ENCODE measurements around the gene DHODH.
"Not testable (repeated sequence)": the region's sequence is repeated elsewhere in the genome, so short reads cannot be mapped to it uniquely, and the experiment has no call there.

Gene DHODH

GRCh38 chr16:72008424-72009216 lies at the start of gene DHODH:
DHODH (plus strand) TSS chr16:72008744; CDS start chr16:72008765, 21 bp downstream.
- Mint-ChIP-seq H3K36me3 (ENCODE audit: low read depth) (peaks cover 12% of the 10 kb centered on the region), H3K4me1 (ENCODE audit: low read depth) (peaks cover 40% of the 10 kb centered on the region), H3K4me3 (peak within 1 kb of the TSS; percentile 92), H3K9me3 (no peaks in the 10 kb centered on the region), H3K27me3 (no peaks in the 10 kb centered on the region), H3K27ac (peak within 1 kb of the TSS; percentile 92)

GRCh38 chr16:71961066-71962039 lies 47.2 kb upstream of the DHODH start:
- Mint-ChIP-seq H3K27me3 (no peaks in the 10 kb centered on the region), H3K9me3 (no peaks in the 10 kb centered on the region), H3K36me3 (ENCODE audit: low read depth) (no peaks in the 10 kb centered on the region), H3K4me3 (no peak overlapping the region), H3K4me1 (ENCODE audit: low read depth) (peaks cover 5% of the 10 kb centered on the region), H3K27ac (no peak overlapping the region)

GRCh38 chr16:71963125-71963875 lies 45.2 kb upstream of the DHODH start:
- no peaks in the 10 kb centered on the region for H3K9me3 Mint-ChIP-seq
- H3K27ac Mint-ChIP-seq = no peak overlapping the region
- no peak overlapping the region for H3K4me3 Mint-ChIP-seq

GRCh38 chr16:71965223-71965622 lies 43.3 kb upstream of the DHODH start:
- H3K36me3 Mint-ChIP-seq (ENCODE audit: low read depth) = no peaks in the 10 kb centered on the region
- no peaks in the 10 kb centered on the region for H3K4me1 Mint-ChIP-seq (ENCODE audit: low read depth)
- peaks cover 2% of the 10 kb centered on the region for H3K27me3 Mint-ChIP-seq
- no peak overlapping the region for H3K4me3 Mint-ChIP-seq
- no peaks in the 10 kb centered on the region for H3K9me3 Mint-ChIP-seq
- no peak overlapping the region for H3K27ac Mint-ChIP-seq

More at GRCh38 chr16:71963125-71963875, 45.2 kb upstream of the DHODH start:
- Mint-ChIP-seq H3K27me3 (no peaks in the 10 kb centered on the region), H3K4me1 (ENCODE audit: low read depth) (no peaks in the 10 kb centered on the region), H3K36me3 (ENCODE audit: low read depth) (no peaks in the 10 kb centered on the region)

DNA sequence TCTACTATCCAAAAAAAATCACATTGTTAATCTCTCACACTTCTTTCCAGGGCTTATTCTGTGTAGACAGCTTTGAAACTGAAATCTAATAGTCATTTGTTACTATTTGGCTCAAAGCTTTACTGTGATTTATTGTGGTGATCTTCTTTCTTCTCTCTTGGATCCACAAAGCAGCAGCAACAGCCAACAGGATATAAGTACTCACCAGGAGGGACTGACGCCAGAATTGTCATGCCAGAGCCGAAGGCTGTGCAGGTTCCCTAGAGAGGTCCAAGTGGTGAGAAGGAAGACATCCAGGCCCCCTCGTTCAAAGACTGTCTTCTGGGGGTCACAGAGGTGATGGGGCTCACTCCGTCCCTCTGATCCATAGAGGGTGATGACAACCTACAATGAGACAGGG lies 41.6 kb upstream of the DHODH start:
- Mint-ChIP-seq H3K4me3 (no peak overlapping the region), H3K27ac (no peak overlapping the region), H3K9me3 (no peaks in the 10 kb centered on the region), H3K27me3 (peaks cover 3% of the 10 kb centered on the region), H3K4me1 (ENCODE audit: low read depth) (no peaks in the 10 kb centered on the region), H3K36me3 (ENCODE audit: low read depth) (no peaks in the 10 kb centered on the region)

DNA sequence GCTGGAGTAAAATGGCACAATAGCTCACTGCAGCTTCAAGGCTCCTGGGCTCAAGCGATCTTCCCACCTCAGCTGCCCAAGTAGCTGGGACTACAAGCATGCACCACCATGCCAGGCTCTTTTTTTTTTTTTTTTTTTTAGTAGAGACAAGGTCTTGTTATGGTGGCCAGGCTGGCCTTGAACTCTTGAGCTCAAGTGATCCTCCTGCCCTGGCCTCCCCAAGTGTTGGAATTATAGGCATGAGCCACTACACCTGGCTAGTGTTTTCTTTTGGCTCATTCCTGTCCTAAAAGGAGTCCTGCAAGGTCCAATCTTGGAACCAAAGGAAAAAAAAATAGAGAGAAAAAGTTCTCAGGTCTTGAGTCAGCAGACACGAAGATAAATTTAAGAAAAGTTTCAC lies 39.2 kb upstream of the DHODH start:
- H3K4me1 Mint-ChIP-seq (ENCODE audit: low read depth) = no peaks in the 10 kb centered on the region
- H3K27ac Mint-ChIP-seq = no peak overlapping the region

DNA sequence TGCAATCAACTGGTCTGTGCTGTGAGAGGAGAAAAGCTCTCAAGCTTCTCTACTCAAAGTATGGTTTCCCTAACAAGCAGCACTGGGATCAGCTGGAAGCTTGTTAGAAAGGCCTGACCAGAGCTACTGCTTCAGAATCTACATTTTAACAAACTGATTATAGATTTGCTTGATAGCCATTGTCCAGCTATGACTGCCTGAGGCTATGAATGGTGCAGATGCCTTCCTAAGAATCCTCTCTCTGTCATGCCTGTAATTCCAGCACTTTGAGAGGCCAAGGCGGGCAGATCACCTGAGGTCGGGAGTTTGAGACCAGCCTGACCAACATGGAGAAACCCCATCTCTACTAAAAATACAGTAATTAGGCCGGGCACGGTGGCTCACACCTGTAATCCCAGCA lies 37.0 kb upstream of the DHODH start:
- Mint-ChIP-seq H3K36me3 (ENCODE audit: low read depth) (no peaks in the 10 kb centered on the region), H3K27me3 (peaks cover 3% of the 10 kb centered on the region), H3K9me3 (no peaks in the 10 kb centered on the region), H3K4me1 (ENCODE audit: low read depth) (no peaks in the 10 kb centered on the region), H3K27ac (no peak overlapping the region), H3K4me3 (no peak overlapping the region)

More for the DNA sequence above, 39.2 kb upstream of the DHODH start:
- Mint-ChIP-seq H3K36me3 (ENCODE audit: low read depth) (no peaks in the 10 kb centered on the region), H3K9me3 (no peaks in the 10 kb centered on the region), H3K4me3 (no peak overlapping the region), H3K27me3 (peaks cover 3% of the 10 kb centered on the region)

DNA sequence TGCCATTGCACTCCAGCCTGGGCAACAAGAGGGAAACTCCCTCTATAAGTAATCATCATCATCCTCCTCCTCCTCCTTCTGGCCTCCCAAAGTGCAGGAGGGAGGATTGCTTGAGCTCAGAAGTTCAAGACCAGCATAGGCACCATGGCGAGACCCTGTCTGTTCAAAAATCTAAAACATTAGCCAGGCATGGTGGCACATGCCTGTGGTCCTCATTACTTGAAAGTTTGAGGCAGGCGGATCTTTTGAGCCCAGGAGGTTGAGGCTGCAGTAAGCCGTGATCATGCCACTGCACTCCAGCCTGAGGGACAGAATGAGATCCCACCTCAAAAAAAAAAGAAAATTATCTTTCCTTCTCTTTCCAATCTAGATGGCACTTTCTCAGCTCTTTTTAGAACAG lies 36.2 kb upstream of the DHODH start:
- no peaks in the 10 kb centered on the region for H3K9me3 Mint-ChIP-seq
- no peaks in the 10 kb centered on the region for H3K36me3 Mint-ChIP-seq (ENCODE audit: low read depth)
- H3K27me3 Mint-ChIP-seq = peaks cover 3% of the 10 kb centered on the region
- H3K27ac Mint-ChIP-seq = no peak overlapping the region
- no peak overlapping the region for H3K4me3 Mint-ChIP-seq
- H3K4me1 Mint-ChIP-seq (ENCODE audit: low read depth) = no peaks in the 10 kb centered on the region

DNA sequence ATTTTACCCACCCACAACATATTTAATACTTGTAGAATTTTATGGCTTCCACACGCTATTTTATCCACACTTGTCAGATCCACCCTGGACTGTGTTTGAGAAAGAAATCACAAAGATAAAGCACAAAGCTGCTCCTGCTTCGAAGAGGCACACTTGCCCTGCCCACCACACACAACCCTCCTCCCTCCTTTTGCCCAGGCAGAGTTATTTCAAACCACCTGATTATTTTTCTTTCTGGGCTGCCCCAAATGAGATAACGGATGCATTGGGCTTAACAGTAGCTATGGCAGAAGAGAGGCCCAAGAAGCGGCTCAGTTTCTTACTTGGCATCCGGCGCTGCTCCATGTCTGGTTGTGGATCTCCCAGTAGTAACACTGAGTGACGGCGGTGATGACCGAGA lies 35.5 kb upstream of the DHODH start:
- Mint-ChIP-seq H3K27ac (no peak overlapping the region), H3K27me3 (peaks cover 3% of the 10 kb centered on the region), H3K4me3 (no peak overlapping the region), H3K9me3 (no peaks in the 10 kb centered on the region), H3K36me3 (ENCODE audit: low read depth) (no peaks in the 10 kb centered on the region), H3K4me1 (ENCODE audit: low read depth) (no peaks in the 10 kb centered on the region)

GRCh38 chr16:71974068-71974818 lies 34.3 kb upstream of the DHODH start:
- H3K27ac Mint-ChIP-seq = no peak overlapping the region
- H3K4me3 Mint-ChIP-seq = no peak overlapping the region
- peaks cover 3% of the 10 kb centered on the region for H3K27me3 Mint-ChIP-seq
- no peaks in the 10 kb centered on the region for H3K9me3 Mint-ChIP-seq
- H3K36me3 Mint-ChIP-seq (ENCODE audit: low read depth) = no peaks in the 10 kb centered on the region
- no peaks in the 10 kb centered on the region for H3K4me1 Mint-ChIP-seq (ENCODE audit: low read depth)

DNA sequence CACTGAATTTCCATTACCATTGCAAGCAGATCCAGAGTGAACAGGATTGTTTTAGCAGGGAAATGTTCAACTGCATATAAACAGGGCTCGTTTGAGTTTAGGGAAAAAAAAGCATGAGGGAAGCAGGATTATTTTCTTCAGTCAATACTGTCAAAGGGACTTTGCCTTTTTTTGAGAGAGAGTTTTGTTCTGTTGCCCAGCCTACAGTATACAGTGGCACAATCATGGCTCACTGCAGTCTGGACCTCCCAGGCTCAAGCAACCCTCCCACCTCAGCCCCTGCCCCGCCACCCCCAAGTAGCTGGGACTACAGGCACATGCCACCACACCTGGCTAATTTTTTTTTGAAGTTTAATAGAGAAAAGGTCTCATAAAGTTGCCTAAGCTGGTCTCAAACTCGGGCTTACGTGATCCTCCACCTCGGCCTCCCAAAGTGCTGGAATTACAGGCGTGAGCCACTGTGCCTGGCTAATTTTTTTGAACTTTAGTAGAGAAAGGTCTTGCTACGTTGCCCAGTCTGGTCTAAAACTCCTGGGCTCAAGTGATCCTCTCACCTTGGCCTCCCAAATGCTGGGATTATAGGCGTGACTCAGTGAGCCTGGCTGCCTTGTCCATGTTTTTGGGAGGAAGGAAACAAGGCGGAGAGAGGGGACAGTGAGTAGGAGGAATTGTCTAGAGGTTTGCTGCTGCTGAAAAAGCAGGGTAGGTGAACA lies 23.1 kb upstream of the DHODH start:
- H3K27me3 Mint-ChIP-seq = peaks cover 29% of the 10 kb centered on the region
- H3K36me3 Mint-ChIP-seq (ENCODE audit: low read depth) = no peaks in the 10 kb centered on the region

DNA sequence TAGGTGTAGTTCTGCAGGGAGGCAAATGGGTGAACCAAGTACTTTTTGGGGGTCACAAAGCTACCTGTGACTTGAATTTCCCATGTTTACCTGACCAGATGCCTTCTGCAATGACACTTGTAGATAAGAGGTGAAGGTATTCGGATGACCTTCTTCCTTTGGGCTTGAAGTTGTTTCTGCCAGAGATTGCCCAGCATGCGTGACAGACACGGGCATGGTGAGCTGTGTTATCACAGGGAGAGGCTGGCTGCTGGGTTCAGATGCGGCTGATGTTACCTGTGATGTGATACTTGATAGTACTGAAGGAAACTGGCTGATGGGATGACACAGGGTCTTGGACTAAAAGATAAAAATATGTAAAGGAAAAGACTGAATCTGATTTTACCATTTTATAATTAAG lies 22.4 kb upstream of the DHODH start:
- no peak overlapping the region for H3K4me3 Mint-ChIP-seq
- peaks cover 27% of the 10 kb centered on the region for H3K27me3 Mint-ChIP-seq
- H3K36me3 Mint-ChIP-seq (ENCODE audit: low read depth) = no peaks in the 10 kb centered on the region
- no peaks in the 10 kb centered on the region for H3K4me1 Mint-ChIP-seq (ENCODE audit: low read depth)
- H3K27ac Mint-ChIP-seq = no peak overlapping the region
- H3K9me3 Mint-ChIP-seq = no peaks in the 10 kb centered on the region

More for the DNA sequence above, 23.1 kb upstream of the DHODH start:
- H3K27ac Mint-ChIP-seq = no peak overlapping the region
- no peaks in the 10 kb centered on the region for H3K4me1 Mint-ChIP-seq (ENCODE audit: low read depth)
- no peak overlapping the region for H3K4me3 Mint-ChIP-seq
- H3K9me3 Mint-ChIP-seq = no peaks in the 10 kb centered on the region

GRCh38 chr16:71995038-71995437 lies 13.5 kb upstream of the DHODH start:
- Mint-ChIP-seq H3K4me3 (no peak overlapping the region), H3K36me3 (ENCODE audit: low read depth) (no peaks in the 10 kb centered on the region), H3K9me3 (no peaks in the 10 kb centered on the region), H3K27me3 (peaks cover 29% of the 10 kb centered on the region), H3K27ac (no peak overlapping the region), H3K4me1 (ENCODE audit: low read depth) (peaks cover 7% of the 10 kb centered on the region)

GRCh38 chr16:71997578-71997977 lies 11.0 kb upstream of the DHODH start:
- not testable (repeated sequence) for H3K4me3 Mint-ChIP-seq; H3K4me1 Mint-ChIP-seq (ENCODE audit: low read depth); H3K9me3 Mint-ChIP-seq; H3K36me3 Mint-ChIP-seq (ENCODE audit: low read depth); H3K27ac Mint-ChIP-seq
- H3K27me3 Mint-ChIP-seq = peaks cover 20% of the 10 kb centered on the region
